ENCODE results near the gene AQP4. TPM values are rescaled to one million over a fixed set of nuclear protein-coding genes. Genes with fewer than 3 reads are reported as not detected.

The AQP4 gene, protein sequence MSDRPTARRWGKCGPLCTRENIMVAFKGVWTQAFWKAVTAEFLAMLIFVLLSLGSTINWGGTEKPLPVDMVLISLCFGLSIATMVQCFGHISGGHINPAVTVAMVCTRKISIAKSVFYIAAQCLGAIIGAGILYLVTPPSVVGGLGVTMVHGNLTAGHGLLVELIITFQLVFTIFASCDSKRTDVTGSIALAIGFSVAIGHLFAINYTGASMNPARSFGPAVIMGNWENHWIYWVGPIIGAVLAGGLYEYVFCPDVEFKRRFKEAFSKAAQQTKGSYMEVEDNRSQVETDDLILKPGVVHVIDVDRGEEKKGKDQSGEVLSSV
- total RNA-seq: 0.12 and 0.29 TPM in 2 replicates

DNA sequence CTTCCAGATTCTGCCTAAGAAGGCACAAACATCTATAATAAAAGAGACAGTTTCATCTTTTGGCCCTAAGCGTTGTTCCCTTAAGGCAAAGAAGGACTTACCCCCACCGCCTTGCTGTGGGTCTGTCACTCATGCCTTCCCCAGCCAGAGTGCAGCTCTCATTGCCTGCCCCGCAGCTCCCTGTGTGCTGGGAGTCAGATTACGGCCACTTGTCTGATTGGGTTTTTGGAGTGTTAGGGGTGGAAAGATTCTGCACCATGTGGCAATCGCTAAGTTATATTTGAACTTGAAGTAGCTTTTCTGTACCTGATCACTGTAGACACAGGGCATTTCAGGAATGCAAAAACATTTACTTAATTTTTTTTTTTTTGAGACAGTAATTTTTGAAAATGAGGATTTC lies at the start of gene AQP4:
Gene AQP4 (minus strand): TSS at position 151 of the 400 bp plus-strand sequence. CDS start 18 bp downstream, at position 133.
- H3K4me3 ChIP-seq (ENCODE audit: low read depth, low read length): no peak within 1 kb of the TSS
- no peak for DNase-seq (ENCODE audit: low read depth)
- TF ChIP-seq, protein P1, sequence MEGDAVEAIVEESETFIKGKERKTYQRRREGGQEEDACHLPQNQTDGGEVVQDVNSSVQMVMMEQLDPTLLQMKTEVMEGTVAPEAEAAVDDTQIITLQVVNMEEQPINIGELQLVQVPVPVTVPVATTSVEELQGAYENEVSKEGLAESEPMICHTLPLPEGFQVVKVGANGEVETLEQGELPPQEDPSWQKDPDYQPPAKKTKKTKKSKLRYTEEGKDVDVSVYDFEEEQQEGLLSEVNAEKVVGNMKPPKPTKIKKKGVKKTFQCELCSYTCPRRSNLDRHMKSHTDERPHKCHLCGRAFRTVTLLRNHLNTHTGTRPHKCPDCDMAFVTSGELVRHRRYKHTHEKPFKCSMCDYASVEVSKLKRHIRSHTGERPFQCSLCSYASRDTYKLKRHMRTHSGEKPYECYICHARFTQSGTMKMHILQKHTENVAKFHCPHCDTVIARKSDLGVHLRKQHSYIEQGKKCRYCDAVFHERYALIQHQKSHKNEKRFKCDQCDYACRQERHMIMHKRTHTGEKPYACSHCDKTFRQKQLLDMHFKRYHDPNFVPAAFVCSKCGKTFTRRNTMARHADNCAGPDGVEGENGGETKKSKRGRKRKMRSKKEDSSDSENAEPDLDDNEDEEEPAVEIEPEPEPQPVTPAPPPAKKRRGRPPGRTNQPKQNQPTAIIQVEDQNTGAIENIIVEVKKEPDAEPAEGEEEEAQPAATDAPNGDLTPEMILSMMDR (conservative IDR thresholded peaks at IDR 0.05; ENCODE audit: low read depth, low read length): no peak

GRCh38 chr18:26911840-26912239 lies 46.3 kb upstream of the AQP4 start:
- H3K4me3 ChIP-seq (ENCODE audit: low read depth, low read length): no peak overlapping the region
- DNase-seq (ENCODE audit: low read depth): no peak
- TF ChIP-seq, protein P1 (conservative IDR thresholded peaks at IDR 0.05; ENCODE audit: low read depth, low read length): no peak

DNA sequence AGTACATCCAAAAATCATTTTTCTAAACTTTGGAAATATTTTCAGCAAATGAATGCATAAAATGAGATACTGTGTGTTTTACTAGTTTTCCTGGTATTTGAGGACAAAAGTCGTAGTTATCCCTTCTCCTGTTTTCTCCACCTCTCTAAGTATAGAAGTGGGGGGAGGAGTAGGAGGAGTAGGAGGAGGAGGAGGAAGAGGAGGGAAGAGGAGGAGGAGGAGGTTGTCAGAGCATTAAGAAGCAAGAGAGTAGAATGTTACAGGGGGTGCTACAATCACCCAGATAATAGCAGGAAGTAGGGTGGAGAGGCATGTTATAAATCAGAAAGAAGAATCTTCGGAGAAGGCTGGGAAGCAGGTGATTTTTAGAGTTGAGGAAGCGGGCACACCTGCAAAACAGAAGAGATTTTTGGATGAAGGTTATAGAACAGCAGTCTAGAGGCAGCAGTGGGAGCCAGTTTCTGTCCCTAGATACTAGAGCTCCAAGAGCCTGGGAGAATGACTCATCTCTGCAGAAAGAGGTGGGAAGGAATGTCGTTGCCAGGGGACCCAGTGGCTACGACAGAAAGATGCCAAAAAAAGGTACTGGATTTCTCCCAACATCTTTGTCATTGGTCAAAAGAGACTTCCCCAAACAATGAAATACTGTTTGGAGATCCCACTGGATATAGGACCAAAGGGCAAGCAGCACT lies 44.2 kb upstream of the AQP4 start:
- TF ChIP-seq, protein P1 (conservative IDR thresholded peaks at IDR 0.05; ENCODE audit: low read depth, low read length): no peak
- H3K4me3 ChIP-seq (ENCODE audit: low read depth, low read length): no peak overlapping the region
- no peak for DNase-seq (ENCODE audit: low read depth)

DNA sequence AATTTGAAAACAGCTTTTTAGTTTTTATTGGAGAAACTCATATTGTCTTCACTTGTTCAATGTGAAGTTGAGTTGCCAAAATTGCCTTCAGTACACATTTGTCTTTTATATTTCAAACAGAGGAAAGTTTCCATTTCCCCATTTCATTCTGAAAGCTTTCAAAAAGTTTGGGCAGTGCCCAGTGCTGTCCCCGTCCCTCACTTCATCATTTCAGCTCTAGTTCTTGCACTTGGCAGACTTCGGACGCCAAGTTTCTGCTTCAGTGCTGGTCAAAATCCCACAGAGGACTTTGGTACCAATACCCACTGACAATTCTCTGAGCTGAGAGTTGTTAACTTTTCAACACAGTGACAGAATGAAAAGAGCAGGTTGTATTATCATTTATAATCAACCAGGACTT lies 43.4 kb upstream of the AQP4 start:
- no peak overlapping the region for H3K4me3 ChIP-seq (ENCODE audit: low read depth, low read length)
- DNase-seq (ENCODE audit: low read depth): no peak
- TF ChIP-seq, protein P1 (conservative IDR thresholded peaks at IDR 0.05; ENCODE audit: low read depth, low read length): no peak

GRCh38 chr18:26902291-26902690 lies 36.8 kb upstream of the AQP4 start:
- H3K4me3 ChIP-seq (ENCODE audit: low read depth, low read length): no peak overlapping the region
- DNase-seq (ENCODE audit: low read depth): no peak
- TF ChIP-seq, protein P1 (conservative IDR thresholded peaks at IDR 0.05; ENCODE audit: low read depth, low read length): no peak

- no peak for DNase-seq (ENCODE audit: low read depth)
- no peak overlapping the region for H3K4me3 ChIP-seq (ENCODE audit: low read depth, low read length)
- TF ChIP-seq, protein P1 (conservative IDR thresholded peaks at IDR 0.05; ENCODE audit: low read depth, low read length): no peak
Observed at GRCh38 chr18:26901020-26901419, 35.5 kb upstream of the AQP4 start.
